T-helper 17 cell (primary cell): ENCODE measurements around the gene UFSP1. TPM values are rescaled to one million over a fixed set of nuclear protein-coding genes. Genes with fewer than 3 reads are reported as not detected.
"Not testable (repeated sequence)": the region's sequence is repeated elsewhere in the genome, so short reads cannot be mapped to it uniquely, and the experiment has no call there.

Experiments
- ATAC-seq: fragments of 150-1000 bp; cut with Tn5 transposase; 2 replicates; pipeline ENCODE4 v1.10.0; 2021; ENCODE audit warnings: mild to moderate bottlenecking, moderate library complexity
- DNase-seq, 3 donors: peaks; one replicate each; pipeline versions ENCODE4 v3.0.0 to v3.0.0-alpha.2; 2020 to 2021
- H3K9me3 ChIP-seq: one replicate; pipeline ENCODE4 v1.7.0; 2013; ENCODE audit warnings: low read length, mild to moderate bottlenecking; ENCODE audit not compliant: control insufficient read depth, poor library complexity, severe bottlenecking
- H3K27ac Mint-ChIP-seq: one replicate; pipeline ENCODE4 v1.8.0; 2022; ENCODE audit warnings: mild to moderate bottlenecking, moderate library complexity, mixed read lengths
- H3K27me3 Mint-ChIP-seq: one replicate; pipeline ENCODE4 v1.8.0; 2022; ENCODE audit warnings: mixed read lengths
- H3K36me3 Mint-ChIP-seq: one replicate; pipeline ENCODE4 v1.8.0; 2022; ENCODE audit warnings: low read depth, mixed read lengths
- H3K4me1 Mint-ChIP-seq: one replicate; pipeline ENCODE4 v1.8.0; 2022; ENCODE audit warnings: mild to moderate bottlenecking, mixed read lengths
- H3K4me3 Mint-ChIP-seq: one replicate; pipeline ENCODE4 v1.8.0; 2022; ENCODE audit warnings: mild to moderate bottlenecking, moderate library complexity, mixed read lengths
- total RNA-seq, 4 donors: library from RNA in 2 of 4; stranded (reverse) in 2 of 4; gene quantifications; one replicate each; pipeline ENCODE4 v1.2.3 and lab custom pipeline; 2022 to 2026

The UFSP1 gene
- total RNA-seq (1 to 10 TPM; 1.6 to 2.2 TPM), total RNA-seq (lab: John Stamatoyannopoulos, UW) (1.2 to 1.7 reads per million in 2 donors)

- peaks cover 46% of the 10 kb centered on the region for H3K4me1 Mint-ChIP-seq
- DNase-seq: no peak
- no peak for ATAC-seq
Observed at GRCh38 chr7:100888988-100889750, at the start of gene UFSP1. Gene UFSP1 (minus strand): TSS chr7:100889715. CDS start chr7:100889271, 444 bp downstream.

GRCh38 chr7:100936167-100936566 is 46.7 kb upstream of the UFSP1 start:
- not testable (repeated sequence) for H3K9me3 ChIP-seq, DNase-seq, H3K4me1 Mint-ChIP-seq, H3K27ac Mint-ChIP-seq, ATAC-seq, H3K36me3 Mint-ChIP-seq, H3K27me3 Mint-ChIP-seq, H3K4me3 Mint-ChIP-seq

More at GRCh38 chr7:100888988-100889750, at the start of gene UFSP1:
- peak within 1 kb of the TSS; percentile 91 for H3K27ac Mint-ChIP-seq
- peaks cover 23% of the 10 kb centered on the region for H3K36me3 Mint-ChIP-seq
- H3K4me3 Mint-ChIP-seq: peak within 1 kb of the TSS; percentile 90
- H3K9me3 ChIP-seq: no peaks in the 10 kb centered on the region
- H3K27me3 Mint-ChIP-seq: peaks cover 21% of the 10 kb centered on the region

- H3K4me3 Mint-ChIP-seq, H3K36me3 Mint-ChIP-seq, ATAC-seq, H3K9me3 ChIP-seq, H3K27me3 Mint-ChIP-seq, H3K4me1 Mint-ChIP-seq, H3K27ac Mint-ChIP-seq, DNase-seq: not testable (repeated sequence)
Observed at GRCh38 chr7:100935381-100935780, 45.9 kb upstream of the UFSP1 start.

DNA sequence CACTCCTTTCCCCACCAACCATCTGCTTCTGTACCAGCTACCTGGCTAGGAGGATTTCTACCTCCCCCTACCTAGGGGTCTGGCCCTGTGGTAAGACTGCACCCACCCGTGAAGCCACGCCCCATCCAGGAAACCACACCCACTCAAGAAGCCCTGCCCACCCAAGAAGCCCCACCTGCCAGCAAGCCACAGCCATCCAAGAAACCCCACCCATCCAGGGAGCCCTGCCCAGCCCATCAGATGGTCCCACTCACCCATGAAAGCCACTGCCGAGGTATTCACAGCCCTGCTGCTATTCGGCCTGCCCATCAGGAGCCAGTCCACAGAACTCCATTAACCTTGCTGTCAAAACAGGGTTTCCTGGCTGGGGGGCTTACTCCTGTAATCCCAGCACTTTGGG is 44.2 kb upstream of the UFSP1 start:
- H3K4me1 Mint-ChIP-seq: no peaks in the 10 kb centered on the region
- peaks cover 15% of the 10 kb centered on the region for H3K27me3 Mint-ChIP-seq
- no peaks in the 10 kb centered on the region for H3K36me3 Mint-ChIP-seq
- no peaks in the 10 kb centered on the region for H3K9me3 ChIP-seq
- DNase-seq (no peak), ATAC-seq (no peak)
- no peak overlapping the region for H3K27ac Mint-ChIP-seq
- no peak overlapping the region for H3K4me3 Mint-ChIP-seq

GRCh38 chr7:100929808-100930174 is 40.3 kb upstream of the UFSP1 start:
- no peak for ATAC-seq
- peaks cover 14% of the 10 kb centered on the region for H3K27me3 Mint-ChIP-seq
- H3K27ac Mint-ChIP-seq: no peak overlapping the region
- H3K4me3 Mint-ChIP-seq: no peak overlapping the region
- no peaks in the 10 kb centered on the region for H3K36me3 Mint-ChIP-seq
- H3K4me1 Mint-ChIP-seq: no peaks in the 10 kb centered on the region
- no peaks in the 10 kb centered on the region for H3K9me3 ChIP-seq
- DNase-seq: no peak

GRCh38 chr7:100923616-100924015 is 34.1 kb upstream of the UFSP1 start:
- not testable (repeated sequence) for H3K4me1 Mint-ChIP-seq, ATAC-seq, H3K36me3 Mint-ChIP-seq, H3K9me3 ChIP-seq, DNase-seq, H3K4me3 Mint-ChIP-seq, H3K27ac Mint-ChIP-seq
- H3K27me3 Mint-ChIP-seq: peaks cover 25% of the 10 kb centered on the region

GRCh38 chr7:100921039-100921438 is 31.5 kb upstream of the UFSP1 start:
- ATAC-seq: no peak
- Mint-ChIP-seq H3K4me3 (no peak overlapping the region), H3K4me1 (no peaks in the 10 kb centered on the region), H3K36me3 (peaks cover 9% of the 10 kb centered on the region), H3K27ac (no peak overlapping the region), H3K27me3 (peaks cover 35% of the 10 kb centered on the region)
- no peaks in the 10 kb centered on the region for H3K9me3 ChIP-seq
- DNase-seq: no peak

DNA sequence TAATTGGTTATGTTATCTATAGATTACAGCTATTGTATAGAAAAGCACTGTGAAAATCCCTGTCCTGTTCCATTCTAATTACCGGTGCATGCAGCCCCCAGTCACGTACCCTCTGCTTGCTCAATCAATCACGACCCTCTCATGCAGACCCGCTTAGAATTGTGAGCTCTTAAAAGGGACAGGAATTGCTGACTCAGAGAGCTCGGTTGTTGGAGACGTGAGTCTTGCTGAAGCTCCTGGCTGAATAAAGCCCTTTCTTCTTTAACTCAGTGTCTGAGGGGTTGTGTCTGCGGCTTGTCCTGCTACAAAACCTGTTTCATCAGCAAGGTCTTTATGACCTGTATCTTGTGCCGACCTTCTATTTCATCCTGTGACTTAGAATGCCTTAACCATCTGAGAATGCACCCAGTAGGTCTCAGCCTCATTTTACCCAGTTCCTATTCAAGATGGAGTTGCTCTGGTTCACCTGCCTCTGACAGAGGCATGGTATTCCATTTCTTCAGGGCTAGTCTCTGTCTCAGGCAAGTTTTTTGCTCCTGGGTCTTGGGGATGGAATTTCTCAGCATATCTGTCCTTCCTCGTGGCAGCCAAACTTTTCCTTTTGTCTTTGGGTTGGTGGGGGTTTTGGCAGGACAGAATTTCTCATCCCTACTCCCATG is 30.4 kb upstream of the UFSP1 start:
- not testable (repeated sequence) for DNase-seq, H3K9me3 ChIP-seq, ATAC-seq, H3K4me3 Mint-ChIP-seq, H3K36me3 Mint-ChIP-seq, H3K4me1 Mint-ChIP-seq, H3K27ac Mint-ChIP-seq
- H3K27me3 Mint-ChIP-seq: peaks cover 38% of the 10 kb centered on the region

GRCh38 chr7:100919335-100919734 is 29.8 kb upstream of the UFSP1 start:
- ATAC-seq, H3K27ac Mint-ChIP-seq, DNase-seq, H3K9me3 ChIP-seq, H3K36me3 Mint-ChIP-seq, H3K4me1 Mint-ChIP-seq, H3K4me3 Mint-ChIP-seq: not testable (repeated sequence)
- peaks cover 42% of the 10 kb centered on the region for H3K27me3 Mint-ChIP-seq

DNA sequence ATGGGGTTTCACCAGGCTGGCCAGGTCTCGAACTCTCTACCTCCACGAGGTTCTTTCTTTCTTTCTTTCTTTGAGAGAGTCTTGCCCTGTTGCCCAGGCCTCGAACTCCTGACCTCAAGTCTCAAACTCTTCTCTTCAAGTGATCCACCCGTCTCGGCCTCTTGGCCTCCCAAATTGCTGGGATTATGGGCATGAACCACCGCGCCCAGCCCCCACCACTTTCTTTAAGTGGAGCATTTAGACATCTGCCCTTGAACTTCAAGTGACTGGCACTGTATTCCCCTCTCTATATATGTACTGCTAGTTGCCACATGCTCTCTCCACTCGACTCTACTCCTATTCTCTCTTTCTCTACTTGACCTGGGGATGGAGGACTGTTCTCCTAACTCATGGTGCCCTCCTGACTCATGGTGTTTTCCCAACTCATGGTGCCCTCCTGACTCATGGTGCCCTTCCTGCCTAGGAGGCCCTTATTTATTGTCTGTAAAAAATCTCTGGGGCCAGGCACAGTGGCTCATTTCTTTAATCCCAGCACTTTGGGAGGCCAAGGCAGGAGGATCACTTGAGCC is 25.4 kb upstream of the UFSP1 start:
- DNase-seq: no peak
- no peak for ATAC-seq

GRCh38 chr7:100914208-100914878 is 24.8 kb upstream of the UFSP1 start:
- DNase-seq (no peak), ATAC-seq (no peak)
- no peaks in the 10 kb centered on the region for H3K36me3 Mint-ChIP-seq
- no peak overlapping the region for H3K27ac Mint-ChIP-seq
- H3K4me3 Mint-ChIP-seq: no peak overlapping the region
- H3K27me3 Mint-ChIP-seq: peaks cover 47% of the 10 kb centered on the region
- H3K9me3 ChIP-seq: no peaks in the 10 kb centered on the region
- H3K4me1 Mint-ChIP-seq: peaks cover 2% of the 10 kb centered on the region

More for the DNA sequence above, 25.4 kb upstream of the UFSP1 start:
- peaks cover 2% of the 10 kb centered on the region for H3K4me1 Mint-ChIP-seq
- H3K27ac Mint-ChIP-seq: no peak overlapping the region
- H3K4me3 Mint-ChIP-seq: no peak overlapping the region
- H3K9me3 ChIP-seq: no peaks in the 10 kb centered on the region
- H3K27me3 Mint-ChIP-seq: peaks cover 53% of the 10 kb centered on the region
- H3K36me3 Mint-ChIP-seq: no peaks in the 10 kb centered on the region

DNA sequence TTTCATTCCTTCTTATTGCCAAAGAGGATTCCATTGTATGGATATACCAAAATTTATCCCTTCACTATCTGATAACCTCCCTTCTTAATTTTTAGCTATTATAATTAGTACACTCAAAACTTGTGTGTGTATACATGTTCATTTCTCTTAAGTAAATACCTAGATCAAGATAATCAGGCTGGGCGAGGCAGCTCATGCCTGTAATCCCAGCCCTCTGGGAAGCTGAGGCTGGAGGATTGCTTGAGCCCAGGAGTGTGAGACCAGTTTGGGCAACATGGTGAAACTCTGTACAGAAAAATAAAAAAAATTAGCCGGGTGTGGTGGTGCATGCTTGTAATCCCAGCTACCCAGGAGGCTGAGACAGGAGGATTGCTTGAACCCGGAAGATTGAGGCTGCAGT is 22.0 kb upstream of the UFSP1 start:
- Mint-ChIP-seq H3K36me3 (peaks cover 3% of the 10 kb centered on the region), H3K27ac (no peak overlapping the region), H3K27me3 (peaks cover 34% of the 10 kb centered on the region), H3K4me1 (peaks cover 2% of the 10 kb centered on the region), H3K4me3 (no peak overlapping the region)
- DNase-seq (no peak), ATAC-seq (no peak)
- H3K9me3 ChIP-seq: no peaks in the 10 kb centered on the region

- not testable (repeated sequence) for ATAC-seq, H3K4me3 Mint-ChIP-seq, DNase-seq
Observed at GRCh38 chr7:100910443-100910842, 20.9 kb upstream of the UFSP1 start.

More at GRCh38 chr7:100910443-100910842, 20.9 kb upstream of the UFSP1 start:
- H3K36me3 Mint-ChIP-seq, H3K9me3 ChIP-seq, H3K4me1 Mint-ChIP-seq, H3K27ac Mint-ChIP-seq: not testable (repeated sequence)
- H3K27me3 Mint-ChIP-seq: peaks cover 34% of the 10 kb centered on the region
